ENCODE results near the gene ATAD3A.
"Not testable (repeated sequence)": the region's sequence is repeated elsewhere in the genome, so short reads cannot be mapped to it uniquely, and the experiment has no call there.

Gene ATAD3A

DNA sequence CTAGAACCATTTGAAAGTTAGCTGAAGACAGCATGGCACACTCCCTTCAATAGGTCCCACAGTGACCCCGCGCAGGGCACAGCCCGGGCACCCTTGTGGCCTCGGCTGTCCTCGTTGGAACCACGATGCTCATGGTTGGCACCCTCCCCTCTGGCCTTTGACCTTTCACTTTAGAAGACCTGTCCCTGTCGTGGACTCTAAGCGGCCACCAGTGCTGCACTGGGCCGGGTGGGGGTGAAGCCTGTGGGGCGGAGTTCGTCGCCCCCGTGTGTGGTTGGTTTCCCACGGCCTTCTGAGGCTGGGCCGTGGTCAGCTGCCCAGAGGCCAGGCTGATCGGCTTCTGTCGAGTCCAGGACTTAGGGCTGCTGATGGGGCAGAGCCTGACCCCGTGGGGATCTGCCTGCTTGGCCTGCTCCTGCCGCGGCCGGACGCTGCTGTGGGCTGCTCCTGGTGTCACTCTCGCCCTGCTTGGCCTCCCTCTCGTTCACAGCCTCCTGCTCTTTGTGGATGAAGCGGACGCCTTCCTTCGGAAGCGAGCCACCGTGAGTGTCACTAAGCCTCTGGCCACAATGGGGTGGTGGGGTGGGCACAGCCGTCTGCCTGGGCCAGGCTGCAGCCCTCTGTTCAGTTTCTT lies 12.9 kb downstream of the ATAD3A start:
- not testable (repeated sequence) for DNase-seq

DNA sequence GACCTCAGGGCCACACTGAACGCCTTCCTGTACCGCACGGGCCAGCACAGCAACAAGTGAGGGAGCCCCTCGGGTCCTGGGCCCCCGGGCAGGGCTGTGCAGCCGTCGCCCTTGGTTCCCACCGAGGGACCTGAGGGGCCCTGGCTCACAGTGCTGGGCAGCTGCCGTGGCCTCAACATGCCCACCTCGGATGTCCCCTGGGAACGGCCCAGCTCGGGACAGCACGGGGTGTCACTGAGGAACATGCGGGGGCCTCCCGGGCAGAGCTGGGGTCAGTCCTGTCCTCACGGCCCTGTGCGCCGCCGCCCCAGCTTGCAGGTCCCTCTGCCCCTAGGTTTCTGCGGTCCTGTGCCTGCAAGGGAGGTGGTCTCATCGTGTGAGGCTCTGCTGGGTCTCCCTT lies 14.5 kb downstream of the ATAD3A start:
- not testable (repeated sequence) for DNase-seq

DNA sequence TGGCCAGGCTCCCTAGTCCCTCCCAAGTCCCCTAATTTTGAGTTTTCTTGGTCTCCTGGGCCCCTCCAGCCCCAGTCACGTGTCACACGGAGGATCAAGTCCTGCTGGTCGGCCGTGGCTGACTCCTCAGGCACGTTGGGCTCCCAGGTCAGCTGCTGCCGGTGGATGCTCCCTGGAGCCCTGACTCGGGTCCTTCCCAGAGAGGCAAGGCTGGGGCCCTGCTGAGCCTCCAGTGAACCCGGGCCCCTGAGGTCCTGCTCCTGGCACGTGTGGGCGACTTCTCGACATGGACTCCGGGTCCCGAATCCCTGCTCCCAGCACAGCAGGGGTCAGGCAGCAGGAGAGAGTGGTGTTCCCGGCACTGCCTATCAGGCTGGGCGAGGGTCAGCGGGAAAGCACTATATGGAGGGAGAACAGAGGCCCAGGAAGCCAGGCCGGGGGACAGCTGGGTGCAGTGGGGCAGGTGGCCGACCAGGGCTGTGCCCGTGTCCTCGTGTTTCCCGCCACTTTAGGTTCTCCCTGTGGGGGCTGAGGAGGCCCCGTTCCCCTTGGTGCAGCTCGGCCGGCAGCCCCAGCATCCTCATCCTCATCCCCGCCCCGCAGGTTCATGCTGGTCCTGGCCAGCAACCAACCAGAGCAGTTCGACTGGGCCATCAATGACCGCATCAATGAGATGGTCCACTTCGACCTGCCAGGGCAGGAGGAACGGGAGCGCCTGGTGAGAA lies 15.3 kb downstream of the ATAD3A start:
- DNase-seq: no peak

DNA sequence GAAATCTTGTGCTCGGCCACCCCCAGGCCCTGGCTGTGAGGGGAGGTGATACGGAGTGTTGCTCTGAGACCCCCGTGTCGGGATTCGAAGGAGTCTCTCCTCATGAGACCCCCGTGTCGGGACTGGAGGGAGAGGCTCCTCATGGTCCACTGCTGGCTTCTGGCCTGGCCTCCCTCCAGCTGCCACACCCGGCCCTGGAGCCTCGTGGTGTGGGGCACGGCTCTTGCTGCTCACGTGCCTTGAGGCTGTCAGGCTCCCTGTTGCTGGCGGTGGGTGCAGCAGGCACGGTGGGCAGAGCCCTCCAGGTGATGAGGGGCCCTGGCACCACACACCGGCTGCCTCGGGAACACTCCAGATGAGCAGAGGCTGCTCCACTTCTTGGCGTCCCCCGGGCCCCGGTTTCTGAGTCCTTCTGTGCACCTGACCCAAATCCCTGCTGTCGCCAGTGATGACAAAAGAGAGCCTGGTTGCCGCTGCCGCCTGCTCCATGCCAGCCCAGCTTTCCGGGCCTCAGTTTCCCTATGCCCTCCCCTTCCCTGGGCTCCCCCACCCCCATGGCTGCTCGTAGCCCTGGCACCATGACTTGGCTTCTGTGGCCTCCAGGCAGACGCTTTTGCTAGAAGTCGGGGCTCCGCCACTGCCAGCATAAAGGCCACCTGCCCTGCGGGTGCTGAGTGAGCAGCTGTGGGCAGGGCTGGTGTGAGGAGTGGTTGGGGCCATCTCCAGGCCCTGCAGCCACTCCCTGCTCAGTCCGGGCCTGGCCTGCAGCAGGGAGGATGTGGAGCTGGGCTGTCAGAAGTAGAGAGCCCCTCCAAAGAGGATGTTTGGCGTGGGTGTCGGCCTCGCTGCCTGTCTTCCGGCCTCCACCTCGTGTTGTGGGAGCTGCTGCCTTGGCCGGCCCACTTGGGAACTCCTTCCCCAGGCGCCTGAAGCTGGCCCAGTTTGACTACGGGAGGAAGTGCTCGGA lies 16.6 kb downstream of the ATAD3A start:
- no peak for DNase-seq

DNA sequence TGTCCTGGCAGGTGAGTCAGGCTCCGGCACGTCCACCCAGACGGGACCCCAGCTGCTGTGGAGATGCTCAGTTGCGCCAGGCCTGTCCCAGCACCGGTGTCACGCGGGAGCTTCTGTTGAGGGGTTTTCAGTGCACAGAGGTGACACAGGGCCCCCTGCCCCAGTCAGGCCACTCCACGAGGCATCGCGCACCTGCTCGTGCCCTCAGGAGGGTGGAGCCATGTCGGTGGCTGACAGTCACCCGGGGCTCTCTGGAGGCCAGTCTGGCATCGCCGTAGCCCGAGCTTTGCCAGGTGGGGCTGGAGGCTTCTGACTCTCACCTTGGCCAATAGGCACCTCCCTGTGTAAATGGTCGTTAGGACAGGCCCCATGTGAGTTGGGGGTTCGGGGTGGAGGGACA lies 17.4 kb downstream of the ATAD3A start:
- DNase-seq: no peak

DNA sequence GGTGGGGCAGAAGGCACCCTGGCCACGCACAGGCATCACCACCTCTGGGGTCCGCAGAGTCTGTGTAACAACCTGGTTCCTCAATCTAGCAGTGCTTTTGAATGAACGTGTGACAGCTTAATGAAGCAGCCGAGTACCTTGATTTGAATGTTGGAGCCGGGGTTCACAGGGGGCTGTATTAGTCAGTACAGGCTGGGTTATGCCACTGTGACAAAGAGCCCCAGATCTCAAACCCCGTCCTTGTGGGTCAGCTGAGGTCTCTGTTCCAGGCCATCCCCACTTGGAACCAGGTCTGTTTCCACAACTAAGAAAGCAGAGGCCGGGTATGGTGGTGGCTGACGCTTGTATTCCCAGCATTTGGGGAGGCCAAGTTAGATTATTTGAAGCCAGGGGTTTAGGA lies 18.0 kb downstream of the ATAD3A start:
- no peak for DNase-seq

GRCh38 chr1:1531947-1532346 lies 20.0 kb downstream of the ATAD3A start:
- no peak for DNase-seq

DNA sequence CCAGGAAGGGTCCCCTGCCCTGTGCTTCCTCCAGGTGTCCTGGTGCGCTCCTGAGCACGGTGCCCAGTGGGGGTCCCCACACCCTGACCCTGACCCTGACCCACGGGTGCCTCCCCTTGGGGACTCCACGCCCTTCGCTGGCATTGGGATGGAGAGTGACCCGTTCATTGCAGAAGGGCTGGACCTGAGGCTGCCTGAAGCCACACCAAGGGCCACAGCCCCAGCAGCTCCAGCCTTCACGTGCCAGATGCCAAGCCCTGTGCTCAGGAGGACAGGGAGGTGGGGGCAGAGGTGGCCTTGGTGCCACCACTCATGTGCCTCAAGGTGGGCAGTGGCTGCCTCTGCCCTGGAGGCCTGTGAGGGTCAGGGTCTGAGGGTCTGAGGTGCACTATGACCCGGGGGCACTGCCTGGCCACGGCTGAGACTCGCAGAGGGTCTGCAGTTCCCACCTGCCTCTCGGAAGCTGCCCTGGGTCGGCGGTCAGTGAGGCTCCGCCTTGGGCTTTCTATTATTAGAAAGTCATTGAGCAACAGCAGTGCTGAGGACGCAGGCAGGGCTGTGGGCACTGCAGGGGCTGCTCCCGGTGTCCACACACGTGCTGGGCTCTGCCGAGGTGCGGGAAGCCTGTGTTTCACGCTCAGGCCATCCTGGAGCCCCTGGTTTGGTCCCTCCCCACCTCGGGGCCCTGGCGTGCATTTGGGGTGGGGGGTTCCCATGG lies 21.4 kb downstream of the ATAD3A start:
- DNase-seq: not testable (repeated sequence)

DNA sequence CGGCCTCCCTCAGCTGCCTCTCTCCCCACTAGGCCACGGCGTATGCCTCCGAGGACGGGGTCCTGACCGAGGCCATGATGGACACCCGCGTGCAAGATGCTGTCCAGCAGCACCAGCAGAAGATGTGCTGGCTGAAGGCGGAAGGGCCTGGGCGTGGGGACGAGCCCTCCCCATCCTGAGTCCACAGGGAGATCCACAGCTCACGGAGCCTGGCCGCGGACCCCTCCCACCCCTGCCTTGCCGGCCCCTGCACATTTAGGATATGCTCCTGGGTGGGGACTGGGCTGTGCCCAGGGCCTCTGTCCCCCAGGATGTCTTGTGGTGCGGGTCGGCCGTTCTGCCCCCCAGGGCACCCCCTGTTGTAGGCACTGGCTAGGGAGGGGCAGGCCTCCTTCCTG lies 21.9 kb downstream of the ATAD3A start:
- not testable (repeated sequence) for DNase-seq

- DNase-seq: no peak
Observed at GRCh38 chr1:1534401-1535154, 22.6 kb downstream of the ATAD3A start.

GRCh38 chr1:1535201-1536018 lies 23.4 kb downstream of the ATAD3A start:
- DNase-seq: no peak

DNA sequence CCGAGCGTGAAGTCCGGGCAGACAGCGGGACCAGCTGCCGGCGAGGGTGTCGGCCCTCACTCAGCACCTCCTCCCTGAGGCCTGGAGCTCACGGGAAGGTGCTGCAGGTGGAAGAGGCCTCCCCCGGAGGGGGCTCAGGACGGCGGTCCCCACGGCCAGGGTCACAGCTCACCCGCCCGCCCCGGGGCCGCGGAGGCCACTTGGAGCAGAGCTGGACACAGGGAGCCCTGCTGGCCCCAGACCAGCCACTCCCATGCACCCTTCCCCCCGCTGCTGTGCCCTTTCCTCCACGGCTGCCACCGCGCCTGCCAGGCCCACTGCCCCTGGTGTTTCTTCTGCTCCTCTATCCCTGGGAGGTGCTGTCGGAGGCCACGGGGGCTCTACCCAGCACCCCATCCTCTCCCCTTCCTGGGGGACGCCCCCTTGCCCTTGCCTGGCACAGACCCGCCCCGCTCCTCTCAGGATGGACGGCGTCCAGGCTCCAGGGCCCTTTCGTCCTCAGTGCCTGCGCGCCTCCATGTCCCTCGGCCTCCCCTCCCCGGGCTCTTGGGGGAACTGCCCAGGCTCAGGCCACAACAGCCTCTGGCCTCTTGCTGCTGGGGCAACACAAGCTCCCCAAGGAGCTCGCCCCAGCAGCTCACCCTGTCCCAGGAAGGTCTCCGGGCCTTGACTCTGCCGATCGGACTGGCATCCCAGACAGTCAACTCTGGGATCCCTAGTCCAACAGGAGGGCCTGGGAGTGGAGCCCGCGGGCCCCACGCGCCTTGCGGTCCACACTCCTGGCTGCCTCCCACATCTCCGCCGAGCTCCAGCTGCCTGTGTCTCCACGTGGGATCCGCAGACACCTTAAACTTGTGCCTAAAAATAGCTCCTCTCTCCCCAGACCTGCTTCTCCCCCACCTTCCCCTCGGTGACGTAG lies 24.3 kb downstream of the ATAD3A start:
- DNase-seq: no peak

DNA sequence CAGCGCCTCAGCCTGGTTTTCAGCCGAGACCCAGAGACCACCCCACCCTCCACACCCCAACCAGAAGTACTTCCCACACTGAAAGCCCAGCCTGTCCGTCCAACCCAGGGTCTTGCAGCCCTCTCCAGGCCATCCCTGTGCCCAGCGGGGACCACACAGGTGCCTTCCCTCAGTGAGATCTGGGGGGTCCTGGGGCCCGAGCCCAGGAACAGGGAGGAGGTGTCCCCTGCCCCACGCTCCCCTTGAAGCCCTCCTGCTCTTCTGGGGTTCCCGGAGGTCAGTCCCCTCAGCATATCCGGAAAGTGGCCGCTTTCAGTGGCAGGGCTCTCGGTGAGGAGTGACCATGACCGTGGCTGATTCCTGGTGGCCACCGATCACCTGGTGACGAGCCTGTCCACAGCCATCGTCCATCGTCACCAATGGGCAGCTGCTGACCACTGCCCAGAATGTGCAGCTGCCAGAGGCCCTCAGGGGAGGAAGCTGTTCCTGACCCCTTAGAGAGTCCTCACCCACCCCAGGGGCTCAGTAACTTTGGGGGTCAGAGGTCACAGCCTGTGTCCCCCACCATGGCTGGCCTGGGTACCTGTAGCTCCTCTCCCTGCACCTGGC lies 25.1 kb downstream of the ATAD3A start:
- no peak for DNase-seq

- DNase-seq: no peak
Observed at GRCh38 chr1:1537626-1538250, 25.8 kb downstream of the ATAD3A start.

- no peak for DNase-seq
Observed at GRCh38 chr1:1538334-1538733, 26.4 kb downstream of the ATAD3A start.

GRCh38 chr1:1538989-1539309 lies 27.0 kb downstream of the ATAD3A start:
- no peak for DNase-seq

DNA sequence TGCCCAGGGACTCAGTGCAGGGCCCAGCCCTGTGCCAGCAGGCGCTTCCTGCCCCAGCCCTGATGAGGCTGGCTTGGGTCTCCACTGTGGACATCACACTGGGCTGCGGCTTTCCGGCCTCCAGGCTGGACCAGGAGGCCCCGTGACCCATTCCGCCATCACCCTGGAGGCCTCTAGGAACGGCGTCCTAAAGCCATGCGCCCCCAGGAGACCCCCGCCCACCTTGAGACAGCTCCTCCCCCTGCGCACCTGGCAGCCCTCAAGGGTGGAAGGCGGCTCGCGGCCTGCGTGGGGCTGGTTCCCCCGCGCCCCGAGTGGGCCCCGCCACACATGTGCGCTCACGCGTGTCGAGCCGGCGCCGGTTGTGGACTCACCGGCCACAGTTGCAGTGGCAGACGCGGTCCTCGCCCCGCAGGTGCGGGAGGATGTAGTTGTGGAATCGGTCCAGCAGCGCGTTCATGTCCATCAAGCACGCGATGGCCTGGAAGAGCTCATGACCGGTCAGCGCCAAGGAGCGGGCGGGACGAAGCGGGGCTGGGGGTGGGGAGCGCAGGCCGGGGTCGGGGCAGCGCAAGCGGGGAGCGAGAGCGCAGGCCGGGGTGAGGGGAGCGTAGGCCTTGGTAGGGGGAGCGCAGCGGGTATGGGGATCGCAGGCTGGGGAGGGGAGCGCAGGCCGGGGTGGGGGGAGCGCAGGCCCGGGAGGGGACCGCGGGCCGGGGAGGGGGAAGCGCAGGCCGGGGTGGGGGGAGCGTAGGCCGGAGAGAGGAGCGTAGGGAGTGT lies 27.5 kb downstream of the ATAD3A start:
- DNase-seq: no peak

DNA sequence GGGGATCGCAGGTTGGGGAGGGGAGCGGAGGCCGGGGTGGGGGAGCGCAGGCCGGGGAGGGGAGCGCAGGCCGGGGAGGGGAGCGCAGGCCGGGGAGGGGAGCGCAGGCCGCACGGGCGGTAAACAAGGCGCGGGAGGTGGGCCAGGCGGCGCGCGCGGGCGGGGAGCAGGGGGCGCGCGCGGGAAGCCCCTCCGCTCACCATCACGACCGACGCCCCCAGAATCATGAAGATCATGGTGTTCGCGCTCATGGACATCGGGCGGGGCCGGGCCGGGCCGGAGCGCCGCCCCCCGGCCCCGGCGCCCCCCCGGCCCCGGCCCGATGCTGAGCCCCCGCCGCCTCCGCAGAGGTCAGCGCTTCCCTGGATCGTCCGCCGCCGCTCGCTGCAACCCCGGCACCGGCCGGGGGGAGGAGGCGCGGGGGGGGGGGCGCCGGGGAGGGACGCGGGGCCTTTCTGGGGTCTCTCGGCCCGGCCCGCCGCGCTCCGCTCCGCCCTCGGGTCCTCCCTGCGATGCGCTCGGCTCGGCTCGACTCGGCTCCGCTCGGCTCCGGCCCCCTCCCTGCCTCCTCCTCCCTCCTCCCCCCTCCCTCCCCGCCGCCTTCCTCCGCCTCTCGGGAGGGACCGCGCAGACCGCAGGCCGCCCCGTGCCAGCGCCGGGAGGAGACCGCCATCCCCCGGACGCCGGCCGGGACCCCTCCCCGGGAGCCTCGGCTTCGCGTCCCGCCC lies 28.3 kb downstream of the ATAD3A start, which contains the start of gene TMEM240:
TMEM240 (minus strand) TSS at position 535 of the 728 bp plus-strand sequence; CDS start at position 257, 278 bp downstream.
- no peak for DNase-seq

Measured in DMS153 (cell line).